Stomach (tissue), 9 donors: Measurements from ENCODE around the gene GABRG3. TPM values are rescaled to one million over a fixed set of nuclear protein-coding genes. Genes with fewer than 3 reads are reported as not detected.

Experiments used
- DNase-seq, 2 donors: peaks; one replicate each; pipeline versions ENCODE4 v3.0.0 to v3.0.0-alpha.2; 2013 to 2019
- H3K27ac ChIP-seq, 5 donors: fragments of 200-600 bp in 4 of 5; sonication (generic) in 4 of 5; one replicate each; pipeline ENCODE4 v1.5.1; 2013 to 2019; ENCODE audit warnings: mild to moderate bottlenecking in 1 of 5, moderate library complexity in 1 of 5
- H3K27me3 ChIP-seq, 3 donors: fragments of 200-600 bp; sonication (generic); one replicate each; pipeline ENCODE4 v1.5.1; 2017 to 2019; ENCODE audit warnings: mixed run types in 1 of 3
- H3K36me3 ChIP-seq, 4 donors: fragments of 200-600 bp; sonication (generic); 1 replicate in 3 of 4; 2 replicates in 1 of 4; pipeline ENCODE4 v1.5.1; 2016 to 2019
- H3K4me1 ChIP-seq, 4 donors: fragments of 200-600 bp; sonication (generic); one replicate each; pipeline ENCODE4 v1.5.1; 2016 to 2019
- H3K4me3 ChIP-seq, 4 donors: fragments of 200-600 bp; sonication (generic) in 3 of 4; one replicate each; pipeline ENCODE4 v1.5.1; 2016 to 2019; ENCODE audit warnings: mild to moderate bottlenecking in 1 of 4
- H3K9me3 ChIP-seq, 4 donors: fragments of 200-600 bp; sonication (generic); one replicate each; pipeline ENCODE4 v1.5.1; 2016 to 2019
- CTCF ChIP-seq, 7 experiments: fragments of 450-650 bp in 4 of 7; fragments of 200-600 bp in 3 of 7; sonication (generic) in 3 of 7; IDR thresholded peaks; one replicate each; pipeline ENCODE4 v1.5.1; 2016 to 2019; ENCODE audit warnings: antibody characterized with exemption in 7 of 7, control low read depth in 2 of 7, mild to moderate bottlenecking in 1 of 7
- EP300 ChIP-seq: sonication (generic); formaldehyde crosslinking; IDR thresholded peaks from one replicate; pipeline ENCODE4 v1.6.1; 2017; ENCODE audit warnings: antibody characterized with exemption
- POLR2A ChIP-seq, 4 donors: fragments of 450-650 bp; IDR thresholded peaks; one replicate each; pipeline ENCODE4 v1.6.1; 2016; ENCODE audit warnings: antibody characterized with exemption in 4 of 4, control low read depth in 2 of 4, mild to moderate bottlenecking in 1 of 4, moderate library complexity in 1 of 4
- POLR2AphosphoS5 ChIP-seq, 3 donors: sonication (generic); formaldehyde crosslinking; IDR thresholded peaks; one replicate each; pipeline ENCODE4 v1.6.1; 2016; ENCODE audit warnings: antibody characterized with exemption in 3 of 3
- WGBS, 5 donors: extraction: QIAGEN DNeasy Blood & Tissue Kit in 3 of 5; methylation state at CpG; one replicate each; pipeline versions ENCODE4 v1.1.5 to v1.1.7; 2013 to 2018; 5-methylcytosine and 5-hydroxymethylcytosine counted together
- intact Hi-C: fragments of 100-400 bp; cut with DNase I; formaldehyde crosslinking; loops from one replicate; pipeline ENCODE4 v1.15.1; 2023; ENCODE audit warnings: low total_unique reads
- polyA plus RNA-seq, 3 donors: library from polyadenylated mRNA; stranded (reverse); fragments of 200-250 nt; gene quantifications; one replicate each; pipeline ENCODE4 v1.2.3, GENCODE V29; 2013
- total RNA-seq, 5 donors: library from RNA; depleted of rRNA; stranded (reverse); fragments of >200 nt; gene quantifications; one replicate each; pipeline versions ENCODE4 v1.1.0 to v1.2.3, GENCODE V29; 2014 to 2016
- donor health status: healthy with polysubstance abuse.
- donor health status: Bipolar disorder and iron deficiency.
- donor health status: healthy.

Gene GABRG3
- total and polyA plus RNA-seq, 8 donors = 0.37 to 1.5 TPM; not detected in 6

DNA sequence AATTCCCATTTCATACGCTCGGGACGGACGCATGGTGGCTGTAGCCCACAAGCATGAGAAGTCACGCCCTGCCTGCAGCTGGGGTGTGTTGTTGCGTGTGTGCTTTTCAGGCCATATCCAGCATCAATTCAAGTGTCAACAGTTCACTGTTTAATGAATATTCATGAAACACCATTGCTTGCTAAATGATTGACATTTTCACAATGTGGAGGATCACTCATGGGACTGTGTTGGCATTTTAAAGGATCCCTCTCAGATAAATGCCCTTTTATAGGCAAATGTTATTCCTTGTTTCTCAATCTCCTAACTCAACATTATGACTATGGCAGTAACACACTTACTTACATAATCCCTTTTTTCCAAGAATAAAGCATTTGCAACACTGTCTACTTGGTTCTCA is 511.3 kb downstream of the GABRG3 start:
- WGBS, 5 donors = 87 to 91% (median 87%) methylated on average over 6 of the region's 6 CpGs
- intact Hi-C loops = no loop called here
- H3K9me3 ChIP-seq = peaks cover 0 to 34% (median 14%) of the 10 kb centered on the region in 4 donors

DNA sequence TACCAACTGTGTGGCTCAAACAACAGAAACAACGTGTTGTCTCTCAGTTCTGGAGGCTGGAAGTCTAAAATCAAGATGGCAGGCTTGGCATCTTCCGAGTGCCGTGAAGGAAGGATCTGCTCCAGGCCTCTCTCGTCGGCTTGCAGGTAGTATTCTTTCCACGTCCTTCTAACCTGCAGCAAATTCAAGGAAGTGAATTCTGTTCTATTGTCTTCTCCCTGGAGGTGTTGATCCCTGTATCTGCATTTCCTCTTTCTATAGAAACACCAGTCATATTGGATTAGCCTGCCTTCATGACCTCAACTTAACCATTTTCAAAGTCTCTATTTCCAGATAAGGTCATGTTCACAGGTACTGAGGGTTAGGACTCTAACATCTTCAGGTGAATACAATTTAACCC is 512.1 kb downstream of the GABRG3 start:
- H3K9me3 ChIP-seq = peaks cover 0 to 27% (median 10%) of the 10 kb centered on the region in 4 donors
- H3K27me3 ChIP-seq = no peaks in the 10 kb centered on the region
- no peak for DNase-seq
- no peak overlapping the region for H3K4me3 ChIP-seq
- intact Hi-C loops = no loop called here
- no peaks in the 10 kb centered on the region for H3K4me1 ChIP-seq
- no peak overlapping the region for H3K27ac ChIP-seq
- no peaks in the 10 kb centered on the region for H3K36me3 ChIP-seq
- WGBS, 5 donors = 72 to 77% (median 76%) methylated on average over 6 of the region's 6 CpGs
- no peak for TF ChIP-seq POLR2A (IDR thresholded peaks at IDR 0.05)
- TF ChIP-seq CTCF (IDR thresholded peaks at IDR 0.05) = no peak
- no peak for TF ChIP-seq EP300
- TF ChIP-seq POLR2AphosphoS5 (IDR thresholded peaks at IDR 0.05) = no peak

More for the DNA sequence above, 511.3 kb downstream of the GABRG3 start:
- H3K4me1 ChIP-seq = no peaks in the 10 kb centered on the region
- no peak overlapping the region for H3K4me3 ChIP-seq
- no peaks in the 10 kb centered on the region for H3K36me3 ChIP-seq
- no peaks in the 10 kb centered on the region for H3K27me3 ChIP-seq
- no peak overlapping the region for H3K27ac ChIP-seq
- no peak for TF ChIP-seq POLR2AphosphoS5 (IDR thresholded peaks at IDR 0.05)
- no peak for TF ChIP-seq EP300
- TF ChIP-seq POLR2A (IDR thresholded peaks at IDR 0.05) = no peak
- TF ChIP-seq CTCF (IDR thresholded peaks at IDR 0.05) = no peak
- DNase-seq = no peak

- intact Hi-C loops = no loop called here
- peaks cover 0 to 26% (median 5%) of the 10 kb centered on the region in 4 donors for H3K9me3 ChIP-seq
Observed at GRCh38 chr15:27485265-27485664, 514.3 kb downstream of the GABRG3 start.

DNA sequence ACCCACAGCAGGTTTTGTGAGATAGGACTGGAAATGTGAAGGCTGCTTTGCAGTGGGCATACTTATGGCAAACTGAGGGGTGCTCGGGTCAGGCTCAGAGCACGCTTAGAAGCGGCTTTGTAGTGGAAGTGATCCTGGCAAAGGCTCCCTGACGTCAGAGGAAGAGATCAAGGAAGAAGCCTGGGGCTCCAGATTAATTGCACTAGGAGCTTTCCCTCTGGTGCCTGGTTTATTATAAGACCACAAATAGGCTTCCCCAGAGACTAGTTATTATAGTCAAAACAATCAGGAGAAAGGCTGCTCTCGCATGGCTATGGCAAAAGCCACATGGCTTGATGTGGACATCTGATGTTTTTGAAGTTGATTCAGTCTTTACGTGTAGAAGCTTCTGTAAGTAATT is 515.1 kb downstream of the GABRG3 start:
- WGBS, 5 donors = 58 to 71% (median 68%) methylated on average over 6 of the region's 6 CpGs
- Histone ChIP-seq H3K4me3 (no peak overlapping the region), H3K27ac (no peak overlapping the region), H3K9me3 (peaks cover 0 to 34% (median 10%) of the 10 kb centered on the region in 4 donors), H3K36me3 (no peaks in the 10 kb centered on the region), H3K4me1 (no peaks in the 10 kb centered on the region), H3K27me3 (no peaks in the 10 kb centered on the region)
- TF ChIP-seq EP300 (no peak), POLR2AphosphoS5 (IDR thresholded peaks at IDR 0.05) (no peak), CTCF (IDR thresholded peaks at IDR 0.05) (no peak), POLR2A (IDR thresholded peaks at IDR 0.05) (no peak)
- intact Hi-C loops = no loop called here
- no peak for DNase-seq

More at GRCh38 chr15:27485265-27485664, 514.3 kb downstream of the GABRG3 start:
- no peak overlapping the region for H3K4me3 ChIP-seq
- no peak for DNase-seq
- 78 to 87% (median 83%) methylated on average over 3 of the region's 3 CpGs for WGBS, 5 donors
- TF ChIP-seq CTCF (IDR thresholded peaks at IDR 0.05) (no peak), POLR2AphosphoS5 (IDR thresholded peaks at IDR 0.05) (no peak), POLR2A (IDR thresholded peaks at IDR 0.05) (no peak), EP300 (no peak)
- H3K27me3 ChIP-seq = no peaks in the 10 kb centered on the region
- H3K27ac ChIP-seq = no peak overlapping the region
- no peaks in the 10 kb centered on the region for H3K4me1 ChIP-seq
- H3K36me3 ChIP-seq = no peaks in the 10 kb centered on the region
